Measurements from ENCODE around the gene RAC2.

The RAC2 gene

DNA sequence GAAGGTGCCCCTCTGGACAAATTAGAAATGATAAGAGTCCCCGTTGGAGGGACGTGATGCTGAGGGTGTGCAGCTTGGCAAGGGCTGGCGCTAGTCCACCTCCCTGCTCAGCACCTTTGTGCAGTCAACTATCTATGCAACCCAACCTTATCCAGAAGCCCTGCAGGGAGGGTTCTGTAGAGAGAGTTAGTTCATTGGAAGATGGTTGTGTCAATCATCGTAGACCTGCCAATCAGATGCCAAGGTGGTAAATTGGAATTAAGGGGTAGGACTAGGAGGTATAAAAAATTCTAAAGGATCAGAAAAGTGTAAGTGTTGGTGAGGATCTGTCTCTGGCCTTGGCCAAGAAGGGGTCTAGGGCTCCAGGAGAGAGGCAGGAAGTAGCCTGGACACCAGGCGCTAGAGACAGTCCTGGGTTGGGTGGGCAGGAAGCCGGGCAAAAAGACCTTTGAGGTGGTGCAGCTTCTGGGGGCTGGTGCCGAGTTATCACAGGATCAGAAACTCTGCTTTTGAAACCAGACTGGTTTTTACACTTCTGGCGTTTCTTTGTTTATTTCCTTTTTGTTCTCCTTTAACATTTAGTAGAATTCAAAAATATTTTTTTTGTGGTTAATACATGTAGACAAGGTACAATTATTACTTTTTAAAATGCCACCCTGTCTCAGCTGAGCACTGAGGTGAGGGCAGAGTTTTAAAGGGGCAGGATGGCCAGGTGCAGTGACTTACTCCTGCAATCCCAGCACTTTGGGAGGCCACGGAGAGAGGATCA is 57.7 kb downstream of the RAC2 start:
- DNase-seq: peak in 2 of 3 experiments; percentile 8 to 16

DNA sequence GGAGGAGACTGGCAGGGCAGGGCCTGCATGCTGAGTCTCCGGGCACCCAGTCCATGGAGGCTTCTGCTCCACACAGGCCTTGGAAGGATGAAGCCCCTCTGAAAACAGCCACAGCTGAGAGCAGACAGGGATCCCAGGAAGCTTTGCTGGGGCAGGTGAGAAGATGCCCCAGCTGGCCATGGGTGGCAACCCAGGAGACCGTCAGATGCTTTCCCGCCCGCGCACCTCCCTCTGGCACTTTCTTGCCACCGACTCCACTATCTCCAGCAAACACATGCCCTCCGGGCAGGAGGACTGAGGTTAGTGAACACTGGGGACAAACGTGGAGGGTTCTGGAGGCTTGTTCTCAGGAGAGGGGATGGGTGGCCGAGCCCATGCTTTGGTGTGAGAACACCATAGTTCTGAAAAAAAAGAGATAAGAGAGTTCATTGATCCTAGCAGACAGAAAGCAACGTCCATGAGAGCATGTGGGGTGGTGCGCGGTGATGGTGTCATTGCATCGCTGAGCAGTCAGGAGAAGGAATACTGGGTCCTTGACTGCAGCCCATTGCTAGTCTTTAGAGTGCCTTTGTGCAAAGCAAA is 58.3 kb downstream of the RAC2 start:
- DNase-seq: no peak

- no peak for DNase-seq
Measured at GRCh38 chr22:37184816-37185541, 59.1 kb downstream of the RAC2 start.

- no peak for DNase-seq
Measured at GRCh38 chr22:37184380-37184755, 59.7 kb downstream of the RAC2 start.

DNA sequence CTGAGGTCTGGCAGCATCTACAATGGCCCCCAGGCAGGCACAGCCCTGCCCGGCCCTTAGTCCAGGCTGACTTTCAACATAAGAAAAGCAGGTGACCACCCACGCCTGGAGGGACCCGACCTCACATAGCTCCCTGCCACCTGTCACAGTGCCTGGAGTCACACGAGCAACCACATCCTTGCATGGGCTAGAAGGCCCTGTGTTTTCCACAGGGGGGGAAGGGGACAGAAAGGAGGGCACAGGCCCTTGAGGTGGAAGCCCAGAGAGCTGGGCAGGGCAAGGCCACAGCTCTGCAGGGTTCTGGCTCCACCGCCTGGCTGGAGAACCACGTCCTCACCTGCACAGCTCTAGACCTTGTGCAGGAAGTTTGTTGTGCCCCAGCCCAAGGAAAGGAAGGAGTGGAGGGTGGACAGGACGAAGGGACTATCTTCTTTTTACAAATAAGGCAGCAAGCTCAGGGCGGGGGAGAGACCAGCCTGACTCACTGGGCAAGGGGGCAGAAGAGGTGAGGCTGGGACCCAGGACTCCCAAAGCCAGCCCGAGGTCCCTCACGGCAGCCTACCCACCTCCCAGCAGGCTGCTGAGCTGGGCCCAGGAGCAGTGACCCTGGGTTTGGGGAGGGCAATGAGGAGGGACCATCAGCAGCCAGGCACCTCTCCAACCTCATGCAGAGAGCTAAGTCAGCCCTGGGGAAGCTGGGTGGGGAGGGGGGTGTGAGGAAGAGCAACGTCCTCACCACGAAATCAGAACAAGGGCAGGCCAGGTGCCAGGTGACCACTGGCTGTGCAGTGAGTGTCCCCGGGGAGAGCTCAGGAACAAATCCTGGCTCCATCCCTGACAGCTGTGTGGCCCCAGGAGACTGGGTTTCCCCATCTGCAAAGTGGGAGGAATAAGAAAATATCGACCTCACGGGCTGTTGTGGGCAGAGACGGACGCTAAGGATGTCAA is 60.4 kb downstream of the RAC2 start:
- DNase-seq: no peak

DNA sequence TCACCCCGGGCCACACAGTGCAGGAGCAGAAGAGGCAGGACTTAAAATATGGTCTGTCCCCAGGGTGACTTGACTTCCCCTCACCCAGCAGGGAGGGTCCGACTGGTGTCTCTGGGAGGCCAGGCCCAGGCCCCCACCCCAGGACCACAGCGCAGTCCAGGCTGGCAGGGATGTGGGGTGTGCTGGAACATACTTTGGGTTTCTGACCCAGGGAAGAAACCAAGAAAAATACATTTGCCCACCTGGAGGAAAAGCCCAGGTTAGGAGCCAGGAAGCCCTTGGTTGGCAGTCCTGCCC is 61.2 kb downstream of the RAC2 start:
- DNase-seq: no peak

- DNase-seq: no peak
Measured at GRCh38 chr22:37182101-37182948, 61.7 kb downstream of the RAC2 start.

DNA sequence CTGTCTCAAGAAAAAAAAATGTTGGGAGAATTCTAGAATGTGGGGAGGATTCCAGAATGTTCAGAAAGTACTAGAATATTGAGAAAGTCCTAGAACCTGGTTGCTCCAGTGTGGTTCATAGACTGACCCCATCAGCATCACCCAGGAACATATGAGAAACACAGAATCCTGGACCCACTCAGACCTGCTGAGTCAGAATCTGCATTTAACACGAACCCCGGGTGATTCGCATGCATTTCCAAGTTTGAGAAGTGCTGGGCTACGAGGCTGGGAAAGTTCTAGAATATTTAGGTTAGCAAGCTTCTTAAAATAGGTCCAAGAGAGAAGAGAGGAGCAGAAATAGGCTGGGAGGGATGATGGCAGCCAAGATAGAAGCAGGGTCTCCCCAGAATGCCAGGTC is 62.4 kb downstream of the RAC2 start:
- no peak for DNase-seq

DNA sequence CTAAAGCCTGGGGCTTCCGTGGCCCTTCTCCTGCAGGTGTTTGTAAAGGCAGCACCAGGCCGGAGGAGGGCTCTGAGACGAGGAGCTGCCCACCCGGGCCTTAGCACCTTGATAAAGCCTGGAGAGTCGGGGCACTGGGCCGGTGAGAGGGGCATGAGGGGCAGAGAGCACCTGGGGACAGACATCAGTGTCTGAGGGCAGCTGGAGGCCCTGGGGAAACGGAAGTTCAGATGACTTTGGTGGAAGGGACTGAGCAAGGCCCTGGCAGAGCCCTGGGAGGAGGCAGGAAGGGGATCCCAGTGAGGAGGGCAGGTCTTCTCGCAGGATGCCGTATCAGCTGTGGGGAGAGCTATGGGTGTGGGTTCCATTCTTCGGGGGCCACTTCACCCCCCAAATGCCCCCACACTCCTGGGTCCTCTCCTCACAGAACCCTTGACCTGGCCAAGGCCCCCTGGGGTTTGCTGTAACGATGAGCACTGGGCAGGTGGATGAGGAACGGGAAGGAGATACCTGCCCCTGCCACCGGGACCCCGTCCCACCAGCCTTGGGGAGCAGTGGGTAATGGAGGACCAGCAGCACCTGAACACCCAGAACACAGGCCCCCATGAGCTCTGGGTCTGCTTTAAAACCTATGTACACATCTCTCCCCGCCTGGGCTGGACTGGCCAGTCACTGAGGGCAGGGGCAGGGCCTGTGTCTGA is 63.4 kb downstream of the RAC2 start:
- no peak for DNase-seq

GRCh38 chr22:37179622-37180420 is 64.2 kb downstream of the RAC2 start:
- no peak for DNase-seq

- DNase-seq: no peak
Measured at GRCh38 chr22:37179126-37179470, 65.0 kb downstream of the RAC2 start.

DNA sequence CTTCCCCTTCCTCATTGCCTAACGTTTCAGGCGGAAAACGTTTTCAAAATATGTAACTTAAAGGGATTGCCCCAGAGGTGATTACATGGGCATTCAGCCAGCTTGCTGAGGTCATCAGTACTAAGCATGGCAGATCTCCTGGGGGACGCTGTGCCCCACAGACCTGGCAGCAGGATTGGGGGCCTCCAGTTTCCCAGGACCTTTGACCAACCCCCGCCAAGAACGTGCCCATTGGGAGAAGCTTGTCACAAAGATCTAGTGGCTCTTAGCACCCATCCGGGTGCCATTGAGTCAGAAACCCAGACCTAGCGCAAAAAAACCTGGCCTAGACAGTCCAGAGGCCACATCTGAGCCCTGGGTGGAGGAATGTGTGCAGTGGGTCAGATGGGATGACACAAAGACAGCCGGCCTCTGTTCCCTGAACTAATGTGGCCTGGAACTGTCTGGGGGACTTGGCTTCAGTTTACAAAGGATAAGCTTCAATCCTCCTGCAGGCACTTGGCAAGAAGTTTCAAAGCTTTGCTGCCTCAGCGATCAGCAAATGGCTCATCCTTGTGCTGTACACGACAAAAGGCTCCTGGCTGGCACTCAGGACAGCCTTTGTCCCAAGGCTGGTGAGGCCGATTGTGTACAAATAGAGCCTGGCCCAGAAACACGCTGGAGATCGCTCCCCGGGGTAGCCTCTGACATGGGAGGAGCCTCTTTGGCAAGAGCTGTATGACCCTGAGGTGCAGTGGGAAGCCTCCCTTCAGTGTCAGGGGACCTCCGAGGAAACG is 65.5 kb downstream of the RAC2 start:
- no peak for DNase-seq

GRCh38 chr22:37177755-37178154 is 66.3 kb downstream of the RAC2 start:
- DNase-seq: no peak

GRCh38 chr22:37177221-37177620 is 66.8 kb downstream of the RAC2 start:
- no peak for DNase-seq

DNA sequence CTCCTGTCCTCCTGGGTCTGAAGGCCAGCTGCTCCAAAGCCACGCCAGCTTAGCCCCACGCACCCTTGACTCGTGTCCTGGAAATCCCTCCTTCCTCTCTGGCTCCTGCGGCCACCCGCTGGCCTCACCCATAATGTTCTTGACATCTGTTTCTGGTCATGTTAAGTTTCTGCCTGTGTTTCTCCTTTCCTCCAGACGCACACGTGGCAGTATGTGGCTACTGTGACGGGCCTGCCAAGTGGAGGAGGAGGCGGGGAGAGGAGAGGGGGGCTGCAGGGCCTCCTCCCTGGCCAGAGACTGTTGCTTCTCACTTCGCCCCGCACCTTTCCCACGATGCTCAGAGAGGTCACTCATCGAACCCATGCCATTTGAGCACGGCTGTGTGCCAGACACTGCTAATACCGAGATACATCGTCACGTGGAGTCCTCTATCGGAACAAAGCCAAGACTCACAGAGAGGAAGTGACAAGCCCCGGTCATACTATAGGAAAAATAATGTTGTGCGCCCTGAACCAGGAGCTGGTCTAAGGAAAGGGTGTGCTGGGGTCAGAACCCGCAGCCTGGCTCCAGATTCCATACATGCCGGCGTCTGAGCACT is 67.5 kb downstream of the RAC2 start:
- no peak for DNase-seq

GRCh38 chr22:37175414-37176281 is 68.4 kb downstream of the RAC2 start:
- DNase-seq: no peak

Data from NCI-H1417 (cell line).